ENCODE results near the gene PIP4P1. TPM values are rescaled to one million over a fixed set of nuclear protein-coding genes. Genes with fewer than 3 reads are reported as not detected.

PIP4P1 gene
- polyA plus RNA-seq, 3 donors: 35.0 to 40.4 (median 36.9) TPM

DNA sequence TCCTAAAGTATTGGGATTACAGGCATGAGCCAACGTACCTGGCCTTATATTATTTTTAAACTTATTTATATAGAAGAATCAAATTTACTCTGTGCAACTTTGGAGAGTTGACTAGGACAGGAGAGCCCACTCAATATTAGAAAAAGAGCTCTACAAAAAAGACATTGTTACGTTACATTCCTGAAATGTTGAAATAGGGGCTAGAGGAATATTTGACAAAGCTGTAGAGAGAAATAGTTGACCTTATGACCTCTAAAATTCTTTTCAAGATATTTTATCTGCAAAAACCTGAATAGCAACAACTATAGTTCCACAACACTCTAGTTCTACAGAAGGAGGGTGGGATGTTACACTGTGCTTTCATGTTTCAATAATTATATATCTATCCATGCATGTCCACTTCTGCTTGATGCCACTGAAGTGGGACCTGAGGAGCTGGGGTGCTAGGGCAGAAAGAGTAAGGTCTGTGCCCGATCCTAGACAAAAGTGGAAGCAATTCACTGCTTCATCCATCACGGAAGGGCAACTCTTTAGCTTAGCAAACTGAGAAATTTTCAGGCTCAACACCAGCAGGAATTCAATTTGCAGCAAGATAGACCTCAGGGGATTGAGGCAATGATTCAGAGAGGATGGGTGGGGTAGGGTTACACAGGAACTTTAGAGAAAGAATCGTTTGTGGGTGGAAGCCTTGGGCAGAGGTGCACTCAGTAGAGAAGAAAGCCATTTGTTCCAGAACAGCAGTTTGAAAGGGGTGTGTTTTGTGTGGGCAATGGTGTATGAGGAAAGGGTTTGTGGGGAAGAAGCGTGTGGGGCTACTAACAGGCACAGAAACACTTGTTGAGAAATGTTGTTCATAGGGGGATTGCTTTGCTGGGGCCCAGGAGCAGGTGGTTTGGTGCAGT, 28.1 kb upstream of the PIP4P1 start:
- DNase-seq (ENCODE audit: extremely low read depth in 1 of 11, low read depth in 9 of 11, low spot score in 4 of 11): peak in 2 of 11 donors; percentile 20 to 31

DNA sequence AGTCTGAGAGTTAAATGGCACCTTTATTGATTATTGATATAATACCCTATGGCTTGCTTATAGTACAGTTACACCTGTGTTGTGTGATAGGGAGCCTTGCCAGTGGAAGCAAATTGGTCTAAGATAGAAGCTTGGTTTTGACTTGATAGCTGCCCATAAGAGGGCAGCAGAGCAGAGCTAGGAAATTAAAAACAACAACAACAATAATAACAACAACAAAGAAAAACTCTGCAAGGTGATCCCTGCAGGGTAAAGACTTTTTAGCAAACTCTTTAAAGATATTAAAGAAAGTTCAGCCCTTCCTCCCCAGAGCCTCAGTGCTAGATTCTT, 26.1 kb upstream of the PIP4P1 start:
- DNase-seq (ENCODE audit: extremely low read depth in 1 of 11, low read depth in 9 of 11, low spot score in 4 of 11): no peak

DNA sequence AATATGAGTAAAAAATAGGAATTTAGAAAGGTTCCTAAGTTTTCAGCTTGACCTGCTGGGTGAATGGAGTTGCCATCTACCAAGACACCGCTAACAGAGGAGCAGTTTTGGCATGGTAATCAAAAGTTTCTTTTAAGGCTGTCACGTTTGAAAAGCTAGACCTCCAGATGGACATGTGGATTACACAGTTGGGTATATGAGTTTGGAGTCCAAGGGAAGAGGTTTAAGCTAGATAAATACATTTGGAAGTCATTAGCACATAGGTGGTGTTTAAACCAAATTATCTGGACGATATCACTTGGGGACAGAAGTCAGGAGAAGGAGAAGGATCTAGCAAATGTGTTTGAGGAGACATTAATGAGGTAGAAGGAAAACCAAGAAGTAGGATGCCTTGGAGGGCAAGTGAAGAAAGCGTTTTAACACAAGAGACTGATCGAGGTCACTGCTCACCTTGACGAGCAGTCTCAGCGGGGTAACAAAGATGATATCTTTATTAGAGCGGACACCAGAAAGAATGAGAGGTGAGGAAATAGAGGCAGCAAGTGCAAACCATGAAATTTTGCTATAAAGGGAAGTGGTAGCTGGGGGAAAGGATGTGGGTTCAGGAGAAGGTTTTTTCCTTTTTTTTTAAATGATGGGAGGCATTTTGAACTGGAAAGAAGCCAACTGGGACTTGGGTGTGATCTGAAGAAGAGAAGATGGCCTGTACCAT, 25.6 kb upstream of the PIP4P1 start:
- DNase-seq (ENCODE audit: extremely low read depth in 1 of 11, low read depth in 9 of 11, low spot score in 4 of 11): no peak

DNA sequence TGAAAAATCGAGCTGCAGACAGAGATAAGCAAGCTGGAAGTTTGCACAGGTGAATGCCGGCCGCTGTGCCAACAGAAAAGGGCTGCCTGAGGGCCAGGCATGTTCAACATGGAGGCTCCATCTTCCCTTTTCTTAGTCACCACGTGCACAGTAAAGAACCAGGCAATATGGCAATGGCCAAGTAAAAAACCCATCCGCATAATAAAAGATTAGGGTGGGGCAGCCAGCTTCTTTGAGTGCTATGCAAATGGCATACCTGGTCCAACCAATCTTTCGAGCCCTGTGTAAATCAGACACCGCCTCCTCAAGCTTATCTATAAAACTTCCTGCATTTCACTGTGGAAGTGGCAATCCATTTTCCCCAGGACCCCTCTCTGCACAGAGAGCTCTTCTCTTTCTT, 24.7 kb upstream of the PIP4P1 start:
- DNase-seq (ENCODE audit: extremely low read depth in 1 of 11, low read depth in 9 of 11, low spot score in 4 of 11): no peak

DNA sequence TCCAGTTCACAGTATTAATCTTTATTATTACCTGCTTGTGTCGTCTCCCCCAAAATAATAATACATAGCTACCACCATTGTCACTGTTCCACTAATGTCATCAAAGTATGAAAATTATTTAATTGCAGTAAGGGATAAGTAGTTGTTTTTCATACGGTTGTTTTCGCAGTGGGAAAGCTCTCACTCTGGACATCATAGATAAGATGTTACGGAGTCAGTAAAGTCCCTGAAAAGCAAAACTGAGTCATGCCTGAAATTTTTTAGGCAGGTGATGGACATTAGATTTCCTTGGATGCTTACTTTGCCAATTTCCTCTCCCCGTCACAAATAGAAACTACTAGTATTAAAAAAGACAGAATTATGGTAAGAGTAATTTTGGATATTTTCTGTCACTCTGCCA, 21.1 kb upstream of the PIP4P1 start:
- DNase-seq (ENCODE audit: extremely low read depth in 1 of 11, low read depth in 9 of 11, low spot score in 4 of 11): no peak

DNA sequence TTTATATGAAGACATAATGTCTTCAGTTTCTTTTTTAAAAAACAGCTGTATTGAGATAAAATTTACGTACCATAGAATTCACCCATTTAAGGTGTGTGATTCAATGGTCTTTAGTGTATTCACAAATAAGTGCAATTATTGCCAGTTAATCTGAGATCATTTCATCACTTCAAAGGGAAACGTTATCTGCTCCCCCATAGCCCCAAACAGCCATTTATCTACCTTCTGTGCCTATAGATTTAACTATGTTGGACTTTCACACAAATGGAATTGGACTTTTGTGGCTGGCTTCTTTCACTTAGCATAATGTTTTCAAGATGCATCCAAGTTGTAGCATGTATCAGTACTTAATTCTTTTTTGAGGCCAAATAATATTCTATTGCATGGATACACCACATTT, 17.7 kb upstream of the PIP4P1 start:
- DNase-seq (ENCODE audit: extremely low read depth in 1 of 11, low read depth in 9 of 11, low spot score in 4 of 11): no peak

DNA sequence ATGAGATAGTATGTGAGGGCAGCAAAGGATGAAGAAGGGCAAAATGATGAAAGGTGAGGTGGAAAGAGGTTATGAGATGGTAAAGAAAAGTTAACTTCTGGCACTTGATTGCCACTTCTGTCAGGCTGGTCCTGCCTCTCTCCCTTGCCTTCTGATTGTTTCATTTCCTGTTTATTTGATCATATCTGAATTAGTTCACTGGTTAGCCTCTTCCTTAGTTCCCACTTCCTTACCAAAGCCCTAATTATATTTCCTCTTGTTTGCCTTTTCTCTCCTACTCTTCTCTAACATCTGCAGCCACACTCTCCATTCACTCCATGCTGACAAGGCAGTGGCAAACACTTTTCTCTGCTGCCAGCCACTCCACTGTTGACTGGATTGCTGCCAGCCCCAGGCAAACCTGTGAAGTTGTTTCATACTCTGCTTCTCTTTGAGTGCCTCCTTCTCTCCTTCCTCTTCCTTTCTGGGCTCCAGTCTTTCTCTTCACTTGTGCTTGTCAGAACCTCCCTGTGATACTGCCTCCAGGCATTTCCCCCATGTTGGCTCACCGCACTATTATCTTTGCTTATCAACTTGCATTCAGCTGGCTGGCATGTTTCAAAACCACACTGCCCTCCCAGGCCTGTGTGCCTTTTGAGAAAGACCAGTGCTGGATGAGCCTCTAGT, 16.1 kb upstream of the PIP4P1 start:
- no peak for DNase-seq (ENCODE audit: extremely low read depth in 1 of 11, low read depth in 9 of 11, low spot score in 4 of 11)

DNA sequence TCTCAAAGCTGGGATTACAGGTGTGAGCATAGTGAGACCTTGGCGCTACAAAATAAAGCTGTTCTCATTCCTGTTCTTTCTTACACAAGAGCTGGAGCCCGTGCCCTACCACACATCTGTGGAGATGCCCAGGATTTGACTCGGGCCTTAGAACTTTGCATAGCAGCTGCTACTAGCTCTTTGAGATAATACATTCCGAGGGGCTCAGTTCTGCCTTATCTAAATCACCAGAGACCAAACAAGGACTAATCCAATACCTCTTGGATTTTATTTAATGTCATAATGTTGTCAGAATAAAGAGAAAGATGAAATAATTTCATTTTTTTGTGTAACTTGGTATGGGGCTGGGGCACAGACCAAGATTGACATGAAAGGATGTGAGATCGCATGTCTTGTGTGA, 15.5 kb upstream of the PIP4P1 start:
- DNase-seq (ENCODE audit: extremely low read depth in 1 of 11, low read depth in 9 of 11, low spot score in 4 of 11): no peak

DNA sequence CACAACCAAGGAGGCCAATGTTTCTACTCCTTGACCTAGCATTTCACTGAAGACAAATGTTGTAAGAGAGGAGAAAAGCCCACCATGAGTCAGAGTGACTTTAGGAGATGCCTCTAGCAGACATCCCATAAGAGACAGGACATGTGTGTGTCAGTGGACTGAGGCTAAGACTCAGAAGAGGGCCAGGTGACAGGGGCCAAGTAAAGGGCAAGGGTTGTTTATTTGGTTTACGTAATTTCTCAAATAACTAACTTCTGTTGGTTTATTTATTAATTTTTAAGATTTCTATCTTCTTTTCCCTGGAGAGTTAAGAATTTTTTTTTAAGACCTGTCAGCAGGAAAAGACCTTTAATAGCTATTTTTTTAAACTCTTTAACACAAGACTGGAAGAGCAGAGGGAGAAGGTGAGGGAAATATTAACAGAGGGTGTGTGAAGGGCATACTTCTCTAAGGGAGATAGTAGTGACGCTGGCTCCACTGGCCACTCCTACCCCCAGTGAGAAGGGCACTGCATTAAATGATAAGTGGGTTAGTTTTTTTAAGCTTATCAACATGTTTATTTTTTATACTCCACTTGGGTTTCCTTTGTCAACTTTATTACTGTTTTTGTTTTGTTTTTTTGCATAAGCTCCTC, 11.4 kb upstream of the PIP4P1 start:
- no peak for DNase-seq (ENCODE audit: extremely low read depth in 1 of 11, low read depth in 9 of 11, low spot score in 4 of 11)

DNA sequence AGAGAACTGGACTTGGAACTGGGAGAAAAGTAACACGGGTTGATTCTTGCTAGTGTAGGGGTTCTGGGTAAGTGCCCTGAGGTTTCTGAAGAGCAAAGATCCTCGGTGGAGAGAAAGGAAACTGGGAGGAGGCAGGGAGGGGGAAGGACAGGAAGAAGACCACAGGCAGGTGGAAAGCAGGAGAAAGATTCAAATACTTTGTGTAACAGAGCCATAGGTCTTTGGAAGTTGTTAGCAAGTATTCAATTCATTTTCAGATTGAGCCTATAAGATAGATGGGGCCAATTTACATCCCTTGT, 9.3 kb upstream of the PIP4P1 start:
- DNase-seq (ENCODE audit: extremely low read depth in 1 of 11, low read depth in 9 of 11, low spot score in 4 of 11): no peak

DNA sequence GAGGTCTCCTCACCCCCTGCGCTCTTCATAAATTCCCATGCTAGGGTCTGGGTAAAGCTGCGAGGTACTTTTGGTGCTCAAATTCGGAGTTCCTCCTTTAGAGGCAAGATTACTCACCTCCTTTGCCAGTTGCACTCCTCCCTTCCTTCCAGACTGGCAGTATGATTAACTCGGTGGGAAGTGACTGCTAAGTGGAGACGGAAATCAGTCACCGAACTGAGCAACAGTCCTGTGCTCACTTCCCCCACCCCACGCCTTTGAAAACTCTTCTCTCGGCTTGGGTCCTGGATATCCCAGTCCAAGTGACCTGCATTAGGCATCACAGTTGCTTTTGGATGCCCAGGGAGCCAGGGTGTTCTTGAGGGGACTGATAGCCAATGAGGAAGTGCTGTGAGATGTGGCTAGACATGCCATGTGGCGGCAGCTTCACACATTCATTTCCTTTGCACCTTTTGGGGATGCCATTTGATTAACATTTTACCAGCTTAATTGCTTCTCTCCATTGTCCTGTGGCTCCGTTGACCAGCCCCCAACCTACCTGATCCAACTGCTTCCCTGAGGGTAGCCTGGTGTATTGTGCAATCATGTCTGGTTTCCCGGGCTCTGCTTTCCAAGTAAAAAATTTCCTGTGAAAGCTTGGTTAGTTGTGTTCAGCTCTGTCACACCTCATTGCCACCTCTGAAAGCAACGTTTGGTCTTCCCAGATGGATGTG, 8.8 kb upstream of the PIP4P1 start:
- DNase-seq (ENCODE audit: extremely low read depth in 1 of 11, low read depth in 9 of 11, low spot score in 4 of 11): peak in 4 of 11 donors; percentile 14 to 21 (median 19)

DNA sequence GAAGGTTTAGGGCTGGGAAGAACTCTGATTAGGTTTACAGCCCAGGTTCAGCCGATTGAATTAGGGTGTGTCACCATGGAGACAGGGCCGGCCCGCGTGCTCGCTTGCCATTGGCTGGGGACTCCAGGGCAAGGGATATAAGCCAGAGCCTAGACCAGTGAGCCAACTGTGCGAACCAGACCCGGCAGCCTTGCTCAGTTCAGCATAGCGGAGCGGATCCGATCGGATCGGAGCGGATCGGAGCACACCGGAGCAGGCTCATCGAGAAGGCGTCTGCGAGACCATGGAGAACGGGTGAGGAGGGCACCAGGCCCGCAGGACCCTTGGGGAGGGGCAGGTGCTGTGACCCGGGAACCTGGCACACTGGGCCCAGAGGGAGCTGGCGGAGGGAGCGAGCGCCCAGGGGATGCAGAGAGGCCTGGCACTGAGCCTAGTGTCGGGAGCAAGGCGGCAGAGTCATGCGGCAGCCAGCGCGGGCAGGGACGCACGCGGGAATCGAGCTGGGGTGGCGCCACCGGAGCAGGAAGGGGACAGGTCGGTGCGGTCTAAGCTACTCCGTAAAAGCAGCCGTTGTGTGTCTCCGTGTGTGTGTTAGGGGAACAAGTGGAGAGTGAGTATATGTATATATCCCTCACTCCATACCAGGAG, 8.1 kb upstream of the PIP4P1 start, which contains the start of gene PNP:
Gene PNP, plus strand, starts transcription at position 165 of the 648 bp plus-strand sequence. Its CDS starts 119 bp downstream, at position 284.
- peak in 9 of 11 donors; percentile 58 to 81 (median 75) for DNase-seq (ENCODE audit: extremely low read depth in 1 of 11, low read depth in 9 of 11, low spot score in 4 of 11)

DNA sequence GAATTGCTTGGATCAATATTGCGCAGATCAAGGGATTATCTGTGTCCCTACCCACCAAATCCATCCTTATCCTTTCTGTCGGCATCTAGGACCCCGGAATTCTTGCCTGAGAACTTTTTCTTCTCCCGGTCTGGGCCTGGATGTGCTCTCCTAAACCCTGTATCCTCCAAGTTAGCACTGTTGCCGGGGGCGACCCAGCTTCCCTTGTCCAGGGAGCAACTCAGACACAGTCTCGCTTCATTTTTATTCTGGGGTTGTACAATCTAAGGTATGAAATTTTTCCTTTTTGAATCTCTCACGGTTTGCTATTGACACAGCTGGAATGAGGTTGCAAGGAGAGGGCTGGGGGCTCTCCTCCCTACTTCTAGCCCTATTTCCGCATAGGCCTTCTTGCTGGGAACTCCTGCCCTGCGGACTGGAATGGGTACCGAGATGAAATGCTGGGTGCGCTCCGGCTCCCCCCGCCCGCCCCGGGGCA, 7.6 kb upstream of the PIP4P1 start:
- peak in 1 of 11 donors; percentile 7 for DNase-seq (ENCODE audit: extremely low read depth in 1 of 11, low read depth in 9 of 11, low spot score in 4 of 11)

DNA sequence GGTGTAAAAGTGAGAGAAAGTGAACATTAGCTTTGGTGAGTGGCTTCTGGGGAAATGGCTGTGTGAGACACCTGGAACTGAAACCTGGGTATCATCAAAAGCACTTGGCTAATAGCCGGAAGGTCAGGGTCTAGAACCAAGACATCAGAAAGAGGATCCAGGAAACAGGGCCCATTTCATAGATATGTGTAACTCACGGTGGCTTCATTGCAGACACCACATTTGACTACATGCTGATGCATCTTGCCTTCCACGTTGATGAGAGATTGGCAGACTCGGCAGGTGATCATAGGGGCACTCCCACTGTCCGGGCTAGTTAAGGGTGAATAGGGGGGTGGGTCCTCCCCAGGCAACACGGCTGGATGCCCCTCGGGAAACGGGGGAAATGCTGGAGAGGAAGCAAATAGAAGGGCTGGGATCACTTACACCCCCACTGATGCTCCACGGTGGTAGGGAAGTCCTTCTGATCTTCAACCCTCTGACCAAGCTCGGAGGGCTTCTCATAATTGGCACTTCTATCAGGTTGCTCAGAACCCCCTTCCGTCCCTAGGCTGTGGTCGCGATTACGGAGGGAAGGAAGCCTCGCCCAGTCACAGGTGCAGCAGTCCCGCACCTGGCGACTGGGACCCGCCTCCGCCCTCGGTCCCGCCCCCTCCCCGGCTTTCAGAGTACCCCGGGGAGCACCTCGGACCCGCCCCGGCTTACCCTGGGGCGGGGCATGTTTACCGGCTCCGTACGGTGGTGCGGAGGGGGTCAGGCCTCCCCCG, 593 bp downstream of the PIP4P1 start:
- peak in 2 of 11 donors; percentile 9 for DNase-seq (ENCODE audit: extremely low read depth in 1 of 11, low read depth in 9 of 11, low spot score in 4 of 11)

DNA sequence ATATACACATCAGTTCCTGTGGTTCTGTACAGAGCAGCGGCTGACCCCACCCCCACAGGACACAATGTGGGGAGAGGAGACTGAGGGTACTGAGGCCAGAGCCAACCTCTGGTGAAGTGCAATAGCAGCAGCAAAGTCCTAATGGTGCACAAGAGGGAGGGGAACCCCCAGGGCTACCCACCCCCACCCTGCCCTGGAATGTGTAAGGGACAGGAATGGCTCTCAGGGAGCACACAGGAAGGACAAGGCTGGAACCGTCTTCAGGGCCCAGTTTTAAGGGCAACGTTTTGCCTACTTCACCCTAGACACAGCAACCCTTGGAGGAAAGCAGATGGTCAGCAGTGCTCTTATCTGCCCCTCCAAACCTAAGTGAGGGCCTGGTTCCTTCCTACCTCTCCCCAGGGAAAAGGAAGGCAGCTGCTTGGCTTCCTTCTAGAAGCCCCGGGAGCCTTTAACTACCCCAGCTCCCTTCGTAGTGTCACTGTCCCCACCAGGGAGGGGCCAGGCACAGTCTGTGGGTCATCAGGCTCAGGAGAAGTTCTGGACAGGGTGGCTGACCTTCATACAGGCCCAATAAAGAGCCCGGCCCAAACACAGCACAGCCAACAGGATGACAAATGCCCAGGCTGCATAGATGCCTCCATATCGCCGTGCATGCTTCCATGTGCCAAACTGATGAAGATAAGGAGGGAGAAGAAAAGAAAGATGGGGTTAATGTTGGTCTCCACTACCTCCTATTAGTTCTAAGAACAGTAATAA, 3.0 kb downstream of the PIP4P1 start:
- DNase-seq (ENCODE audit: extremely low read depth in 1 of 11, low read depth in 9 of 11, low spot score in 4 of 11): no peak

DNA sequence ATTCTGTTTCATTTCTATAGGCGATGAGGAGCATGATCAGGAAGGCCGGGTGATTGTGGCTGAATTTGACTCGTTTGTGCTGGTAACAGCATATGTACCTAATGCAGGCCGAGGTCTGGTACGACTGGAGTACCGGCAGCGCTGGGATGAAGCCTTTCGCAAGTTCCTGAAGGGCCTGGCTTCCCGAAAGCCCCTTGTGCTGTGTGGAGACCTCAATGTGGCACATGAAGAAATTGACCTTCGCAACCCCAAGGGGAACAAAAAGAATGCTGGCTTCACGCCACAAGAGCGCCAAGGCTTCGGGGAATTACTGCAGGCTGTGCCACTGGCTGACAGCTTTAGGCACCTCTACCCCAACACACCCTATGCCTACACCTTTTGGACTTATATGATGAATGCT, 4.3 kb downstream of the PIP4P1 start:
- DNase-seq (ENCODE audit: extremely low read depth in 1 of 11, low read depth in 9 of 11, low spot score in 4 of 11): no peak

Measured in renal cortex interstitium (tissue), 11 donors.